Stomach (tissue), 4 donors: ENCODE results near the gene C1GALT1.

Source experiments
- CTCF ChIP-seq, 7 experiments: fragments of 450-650 bp in 4 of 7; fragments of 200-600 bp in 3 of 7; sonication (generic) in 3 of 7; IDR thresholded peaks; one replicate each; pipeline ENCODE4 v1.5.1; 2016 to 2019; ENCODE audit warnings: antibody characterized with exemption in 7 of 7, control low read depth in 2 of 7, mild to moderate bottlenecking in 1 of 7
- POLR2A ChIP-seq, 4 donors: fragments of 450-650 bp; IDR thresholded peaks; one replicate each; pipeline ENCODE4 v1.6.1; 2016; ENCODE audit warnings: antibody characterized with exemption in 4 of 4, control low read depth in 2 of 4, mild to moderate bottlenecking in 1 of 4, moderate library complexity in 1 of 4

GRCh38 chr7:7201578-7202374 lies 19.4 kb downstream of the C1GALT1 start:
- TF ChIP-seq CTCF (IDR thresholded peaks at IDR 0.05): no peak
- TF ChIP-seq POLR2A (IDR thresholded peaks at IDR 0.05): no peak
